Thoracic aorta (tissue), 2 donors: ENCODE data around the gene NRXN3. TPM values are rescaled to one million over a fixed set of nuclear protein-coding genes. Genes with fewer than 3 reads are reported as not detected.

Source experiments
- ATAC-seq: fragments of 150-250 bp; one replicate; pipeline ENCODE4 v1.8.0; 2017; ENCODE audit warnings: low read depth; ENCODE audit not compliant: insufficient number of reproducible peaks, low FRiP score
- DNase-seq: peaks from one replicate; pipeline ENCODE4 v3.0.0-alpha.2; 2020; ENCODE audit warnings: low spot score
- H3K27ac ChIP-seq, 2 donors: fragments of 200-600 bp; sonication (generic); 1 replicate in 1 of 2; 2 replicates in 1 of 2; pipeline ENCODE4 v1.5.1; 2016; ENCODE audit warnings: mild to moderate bottlenecking in 2 of 2, moderate library complexity in 2 of 2
- H3K27me3 ChIP-seq: fragments of 200-600 bp; sonication (generic); replicated peaks from 2 replicates; pipeline ENCODE4 v1.6.0; 2016; ENCODE audit warnings: mild to moderate bottlenecking; ENCODE audit not compliant: insufficient read depth
- H3K36me3 ChIP-seq: fragments of 200-600 bp; sonication (generic); one replicate; pipeline ENCODE4 v1.5.1; 2016
- H3K4me1 ChIP-seq, 2 donors: fragments of 200-600 bp; sonication (generic); 1 replicate in 1 of 2; 2 replicates in 1 of 2; pipeline versions ENCODE4 v1.5.1 to v1.6.0; 2016; ENCODE audit warnings: low read depth in 2 of 2, mild to moderate bottlenecking in 1 of 2; ENCODE audit not compliant: control insufficient read depth in 1 of 2
- H3K4me3 ChIP-seq: fragments of 200-600 bp; sonication (generic); 2 replicates; pipeline ENCODE4 v1.5.1; 2016; ENCODE audit warnings: mild to moderate bottlenecking
- H3K9me3 ChIP-seq: fragments of 200-600 bp; sonication (generic); 2 replicates; pipeline ENCODE4 v1.5.1; 2016
- total RNA-seq, 2 donors: library from RNA; depleted of rRNA; stranded (reverse); fragments of >200 nt; gene quantifications; one replicate each; pipeline versions ENCODE4 v1.1.0 to v1.2.3, GENCODE V29; 2016
- TF ChIP-seq, protein P1 (sequence below): fragments of 200-600 bp; sonication (generic); IDR thresholded peaks from one replicate; pipeline ENCODE4 v1.5.1; 2019; ENCODE audit warnings: antibody characterized with exemption

NRXN3 gene
- total RNA-seq, 2 donors from 2014 or later = 5.6 to 33.3 TPM

- no peak for ATAC-seq
- DNase-seq = no peak
These were observed 503.7 kb downstream of the NRXN3 start for GRCh38 chr14:78673845-78674244.

DNA sequence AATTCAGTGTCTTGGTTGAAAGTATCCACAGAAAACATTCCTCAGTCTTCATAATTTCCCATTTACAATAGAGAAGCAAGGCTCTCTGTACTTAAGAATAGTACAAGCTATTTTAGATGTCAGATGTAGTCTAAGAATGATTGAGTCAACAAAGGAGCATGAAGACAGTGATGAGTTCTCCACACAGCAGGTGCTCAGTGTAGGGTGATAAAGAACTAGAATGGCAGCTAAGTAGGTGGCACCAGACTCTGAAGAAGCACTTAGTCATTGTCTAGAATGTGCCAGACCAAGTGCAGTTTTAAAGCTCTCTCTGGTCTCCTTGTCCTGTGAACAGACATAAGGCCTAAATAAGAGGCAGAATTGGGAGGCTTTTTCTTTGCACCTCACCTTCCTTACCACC is 504.6 kb downstream of the NRXN3 start:
- H3K36me3 ChIP-seq = no peaks in the 10 kb centered on the region
- no peak overlapping the region for H3K27ac ChIP-seq
- no peaks in the 10 kb centered on the region for H3K9me3 ChIP-seq
- TF ChIP-seq, protein P1, sequence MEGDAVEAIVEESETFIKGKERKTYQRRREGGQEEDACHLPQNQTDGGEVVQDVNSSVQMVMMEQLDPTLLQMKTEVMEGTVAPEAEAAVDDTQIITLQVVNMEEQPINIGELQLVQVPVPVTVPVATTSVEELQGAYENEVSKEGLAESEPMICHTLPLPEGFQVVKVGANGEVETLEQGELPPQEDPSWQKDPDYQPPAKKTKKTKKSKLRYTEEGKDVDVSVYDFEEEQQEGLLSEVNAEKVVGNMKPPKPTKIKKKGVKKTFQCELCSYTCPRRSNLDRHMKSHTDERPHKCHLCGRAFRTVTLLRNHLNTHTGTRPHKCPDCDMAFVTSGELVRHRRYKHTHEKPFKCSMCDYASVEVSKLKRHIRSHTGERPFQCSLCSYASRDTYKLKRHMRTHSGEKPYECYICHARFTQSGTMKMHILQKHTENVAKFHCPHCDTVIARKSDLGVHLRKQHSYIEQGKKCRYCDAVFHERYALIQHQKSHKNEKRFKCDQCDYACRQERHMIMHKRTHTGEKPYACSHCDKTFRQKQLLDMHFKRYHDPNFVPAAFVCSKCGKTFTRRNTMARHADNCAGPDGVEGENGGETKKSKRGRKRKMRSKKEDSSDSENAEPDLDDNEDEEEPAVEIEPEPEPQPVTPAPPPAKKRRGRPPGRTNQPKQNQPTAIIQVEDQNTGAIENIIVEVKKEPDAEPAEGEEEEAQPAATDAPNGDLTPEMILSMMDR = no peak
- DNase-seq (no peak), ATAC-seq (no peak)
- H3K27me3 ChIP-seq = no peaks in the 10 kb centered on the region
- no peaks in the 10 kb centered on the region for H3K4me1 ChIP-seq
- no peak overlapping the region for H3K4me3 ChIP-seq

More at GRCh38 chr14:78673845-78674244, 503.7 kb downstream of the NRXN3 start:
- H3K36me3 ChIP-seq = no peaks in the 10 kb centered on the region
- TF ChIP-seq, protein P1 = no peak
- no peak overlapping the region for H3K4me3 ChIP-seq
- no peak overlapping the region for H3K27ac ChIP-seq
- H3K27me3 ChIP-seq = no peaks in the 10 kb centered on the region
- H3K4me1 ChIP-seq = no peaks in the 10 kb centered on the region
- H3K9me3 ChIP-seq = no peaks in the 10 kb centered on the region

GRCh38 chr14:78683206-78683605 is 513.0 kb downstream of the NRXN3 start:
- Histone ChIP-seq H3K4me1 (no peaks in the 10 kb centered on the region), H3K27ac (no peak overlapping the region), H3K27me3 (no peaks in the 10 kb centered on the region), H3K36me3 (no peaks in the 10 kb centered on the region), H3K9me3 (no peaks in the 10 kb centered on the region), H3K4me3 (no peak overlapping the region)
- TF ChIP-seq, protein P1 = no peak
- ATAC-seq (no peak), DNase-seq (no peak)

- Histone ChIP-seq H3K4me3 (no peak overlapping the region), H3K36me3 (no peaks in the 10 kb centered on the region), H3K27ac (no peak overlapping the region), H3K27me3 (no peaks in the 10 kb centered on the region), H3K9me3 (no peaks in the 10 kb centered on the region), H3K4me1 (no peaks in the 10 kb centered on the region)
- ATAC-seq (no peak), DNase-seq (no peak)
- TF ChIP-seq, protein P1 = no peak
These were observed 513.8 kb downstream of the NRXN3 start for GRCh38 chr14:78683981-78684380.

- Histone ChIP-seq H3K36me3 (no peaks in the 10 kb centered on the region), H3K27me3 (no peaks in the 10 kb centered on the region), H3K4me1 (no peaks in the 10 kb centered on the region), H3K27ac (no peak overlapping the region), H3K4me3 (no peak overlapping the region), H3K9me3 (no peaks in the 10 kb centered on the region)
- DNase-seq (no peak), ATAC-seq (no peak)
- TF ChIP-seq, protein P1 = no peak
These were observed 518.3 kb downstream of the NRXN3 start for GRCh38 chr14:78688503-78688902.
